Endometrial microvascular endothelial cells (primary cell): ENCODE data around the gene CMTM6. TPM values are rescaled to one million over a fixed set of nuclear protein-coding genes. Genes with fewer than 3 reads are reported as not detected.
"Not testable (repeated sequence)": the region's sequence is repeated elsewhere in the genome, so short reads cannot be mapped to it uniquely, and the experiment has no call there.

Experiments used
- in situ Hi-C: cut with HindIII; loops from 2 replicates; pipeline ENCODE4 v1.10.0; 2017; ENCODE audit warnings: low sequenced_read_pairs, low pct_unique_long_range_greater_than_20kb; ENCODE audit errors: inconsistent ontology term
- total RNA-seq: library from RNA; depleted of rRNA; stranded (reverse); fragments of >200 nt; gene quantifications from one replicate; pipeline ENCODE4 v1.2.3, GENCODE V29; 2015; ENCODE audit errors: inconsistent ontology term

CMTM6 gene
- 102 TPM for total RNA-seq

DNA sequence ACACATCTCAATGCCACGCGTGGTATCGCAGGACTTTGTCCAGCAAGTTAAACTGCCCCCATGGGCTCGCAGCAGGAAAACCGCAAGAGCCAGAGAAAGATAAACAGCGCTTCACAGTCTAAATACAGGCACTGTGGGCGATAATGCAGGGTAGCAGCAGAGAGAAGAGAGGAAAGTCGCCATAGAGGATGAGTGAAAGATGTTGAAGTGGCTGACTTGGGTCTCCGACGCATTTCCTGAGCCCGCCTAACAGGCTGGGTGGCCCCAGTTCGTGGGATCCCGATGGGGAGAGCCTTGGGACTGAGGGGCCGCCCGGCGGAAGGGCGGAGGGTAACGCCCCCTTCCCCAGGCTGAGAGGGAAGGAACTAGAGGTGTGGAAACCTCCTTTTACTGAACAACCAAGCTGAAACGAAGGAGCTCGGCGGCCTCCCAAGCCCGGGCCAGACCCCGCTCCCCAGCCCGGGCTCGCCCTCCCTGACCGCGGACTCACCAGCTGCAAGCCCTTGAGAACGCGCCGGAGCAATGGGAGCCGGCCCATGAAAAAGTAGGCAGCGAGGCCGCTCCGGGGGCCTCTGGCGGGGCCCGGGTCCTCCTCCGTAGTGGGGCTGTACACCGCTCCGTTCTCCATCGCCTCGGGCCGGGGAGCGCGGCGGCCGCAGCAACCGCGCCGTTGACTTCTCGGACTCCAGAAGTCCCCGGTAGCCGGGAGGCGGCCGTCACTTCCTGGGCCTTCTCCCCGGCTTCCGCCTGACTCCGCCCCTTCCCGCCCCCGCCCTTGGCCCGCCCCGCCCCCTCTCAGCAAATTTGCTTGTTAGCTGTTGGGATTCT, at the start of gene CMTM6:
Gene CMTM6 (minus strand): TSS at position 735 of the 828 bp plus-strand sequence. CDS start 107 bp downstream, at position 628.
- in situ Hi-C loops: no loop called here

- in situ Hi-C loops: no loop called here
Observed at GRCh38 chr3:32552013-32552412, 49.4 kb upstream of the CMTM6 start.

DNA sequence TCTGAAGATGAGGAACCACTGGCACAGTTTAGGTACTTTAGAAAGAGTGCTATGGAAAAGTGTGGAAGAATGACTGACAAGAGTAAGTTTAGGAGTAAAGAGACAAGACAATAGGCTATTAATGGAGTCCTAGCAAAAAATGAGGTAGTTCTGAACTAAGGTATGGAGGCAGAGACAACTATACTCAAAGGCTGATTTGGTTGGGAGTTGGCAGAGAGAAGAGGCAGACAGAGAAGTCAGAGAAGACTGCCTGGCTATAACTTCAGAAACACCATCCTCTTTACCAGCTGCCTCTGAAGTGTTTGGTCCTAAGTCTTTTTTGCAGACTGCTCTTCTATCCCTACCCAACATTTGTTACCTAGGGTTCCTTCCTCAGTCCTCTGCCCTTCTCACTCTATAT, 48.8 kb upstream of the CMTM6 start:
- in situ Hi-C loops: no loop called here

- in situ Hi-C loops: no loop called here
Observed at GRCh38 chr3:32551087-32551486, 48.4 kb upstream of the CMTM6 start.

GRCh38 chr3:32545305-32545704, 42.7 kb upstream of the CMTM6 start:
- in situ Hi-C loops: no loop called here

GRCh38 chr3:32544894-32545293, 42.2 kb upstream of the CMTM6 start:
- in situ Hi-C loops: no loop called here

GRCh38 chr3:32542807-32543206, 40.2 kb upstream of the CMTM6 start:
- in situ Hi-C loops: no loop called here

DNA sequence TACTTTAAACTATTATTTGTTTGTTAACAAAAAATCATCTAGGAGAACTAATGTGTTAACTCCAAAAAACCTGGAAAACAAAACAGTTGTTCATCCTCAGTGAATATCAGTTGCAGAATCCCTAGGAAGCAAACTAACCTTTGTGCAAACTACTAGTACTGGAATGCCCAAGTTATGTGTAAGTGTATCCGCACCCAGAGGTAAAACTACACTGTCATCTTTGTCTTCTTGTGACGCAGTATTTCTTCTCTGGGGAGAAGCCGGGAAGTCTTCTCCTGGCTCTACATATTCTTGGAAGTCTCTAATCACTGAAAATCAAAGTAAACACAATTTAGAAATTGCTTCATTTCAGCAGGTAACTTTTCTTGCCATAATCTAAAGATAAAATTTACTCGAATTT, 38.2 kb upstream of the CMTM6 start:
- in situ Hi-C loops: no loop called here

DNA sequence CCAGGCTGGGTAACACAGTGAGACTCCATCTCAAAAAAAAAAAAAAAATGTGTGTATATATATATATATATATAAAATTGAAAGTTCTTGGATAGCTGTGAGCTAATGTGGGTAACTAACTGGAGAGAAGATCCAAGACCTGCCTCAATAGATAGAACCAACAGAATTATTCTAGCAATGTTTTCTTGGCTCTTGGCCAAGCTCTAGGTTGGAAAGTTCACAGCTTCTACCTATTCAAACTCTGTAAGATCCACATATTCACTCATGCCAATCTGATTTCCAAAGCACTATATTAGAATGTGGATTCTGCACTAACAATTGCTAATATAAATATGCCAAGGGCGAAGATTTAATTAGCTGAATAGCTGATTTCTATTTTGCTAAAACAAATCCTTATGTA, 29.8 kb upstream of the CMTM6 start:
- in situ Hi-C loops: no loop called here

GRCh38 chr3:32531010-32531647, 28.5 kb upstream of the CMTM6 start:
- in situ Hi-C loops: no loop called here

DNA sequence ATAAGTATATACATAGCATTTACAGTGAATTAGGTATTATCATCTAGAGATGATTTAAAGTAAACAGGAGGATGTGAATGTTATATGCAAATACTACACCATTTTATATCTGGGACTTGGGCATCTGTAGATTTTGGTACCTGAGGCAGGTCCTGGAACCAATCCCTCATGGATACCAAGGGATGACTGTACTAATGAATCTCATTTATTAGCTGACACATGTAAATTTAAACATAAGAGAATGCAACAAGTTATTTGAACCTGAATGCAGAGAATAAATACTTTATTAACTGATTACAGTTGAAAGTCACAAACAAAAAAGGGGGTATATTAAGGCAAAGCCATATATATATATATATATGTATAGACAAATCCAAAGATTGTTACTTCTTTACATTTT, 23.1 kb upstream of the CMTM6 start:
- in situ Hi-C loops: no loop called here

DNA sequence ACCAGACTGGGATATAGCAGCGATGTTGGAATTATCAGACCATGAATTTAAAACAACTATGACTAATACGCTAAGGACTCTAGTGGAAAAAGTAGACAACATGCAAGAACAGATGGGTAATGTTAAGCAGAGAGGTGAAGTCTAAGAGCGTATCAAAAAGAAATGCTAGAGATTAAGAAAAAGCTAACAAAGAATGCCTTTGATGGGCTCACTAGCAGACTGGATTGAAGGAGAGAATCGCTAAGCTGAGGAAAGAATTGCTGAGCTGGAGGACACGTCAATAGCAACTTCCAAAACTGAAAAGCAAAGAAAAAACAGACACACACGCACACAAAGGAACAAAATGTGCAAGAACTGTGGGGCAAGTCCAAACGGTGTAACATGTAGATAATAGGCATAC, 20.0 kb upstream of the CMTM6 start:
- in situ Hi-C loops: no loop called here

- in situ Hi-C loops: not testable (repeated sequence)
Observed at GRCh38 chr3:32518921-32519320, 16.3 kb upstream of the CMTM6 start.

- in situ Hi-C loops: not testable (repeated sequence)
Observed at GRCh38 chr3:32516751-32517150, 14.1 kb upstream of the CMTM6 start.

GRCh38 chr3:32511005-32511404, 8.4 kb upstream of the CMTM6 start:
- in situ Hi-C loops: no loop called here

DNA sequence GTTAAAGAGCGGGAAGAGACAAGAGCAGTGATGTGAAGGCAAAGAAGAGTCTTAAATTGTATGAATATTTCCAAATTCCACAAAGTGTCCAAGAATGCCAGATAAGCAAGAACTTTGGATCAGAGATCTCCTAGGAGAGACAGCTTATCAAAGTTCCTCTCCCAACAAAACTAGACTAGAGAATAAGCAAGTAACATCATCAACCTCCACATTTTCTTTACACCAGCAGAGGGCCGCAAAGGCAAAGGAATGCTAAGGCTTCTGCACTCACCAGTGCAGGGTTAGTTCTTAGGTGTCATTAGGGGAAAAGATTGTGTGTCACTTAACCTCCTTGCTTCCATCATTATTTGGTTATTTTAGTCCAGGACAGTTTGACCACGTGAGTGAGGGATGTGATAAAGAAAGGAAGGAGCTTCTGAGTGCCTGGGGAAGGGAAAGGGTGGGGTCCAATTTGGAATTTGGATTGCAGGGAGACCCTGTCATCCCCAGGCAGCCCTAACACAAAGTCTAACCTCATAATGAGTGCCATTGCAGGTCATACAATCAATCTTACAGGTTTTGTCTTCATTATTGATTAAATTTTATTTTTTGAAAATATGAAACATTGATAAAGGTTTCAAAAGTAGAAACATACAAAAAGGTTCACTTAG, 7.5 kb upstream of the CMTM6 start:
- in situ Hi-C loops: no loop called here

DNA sequence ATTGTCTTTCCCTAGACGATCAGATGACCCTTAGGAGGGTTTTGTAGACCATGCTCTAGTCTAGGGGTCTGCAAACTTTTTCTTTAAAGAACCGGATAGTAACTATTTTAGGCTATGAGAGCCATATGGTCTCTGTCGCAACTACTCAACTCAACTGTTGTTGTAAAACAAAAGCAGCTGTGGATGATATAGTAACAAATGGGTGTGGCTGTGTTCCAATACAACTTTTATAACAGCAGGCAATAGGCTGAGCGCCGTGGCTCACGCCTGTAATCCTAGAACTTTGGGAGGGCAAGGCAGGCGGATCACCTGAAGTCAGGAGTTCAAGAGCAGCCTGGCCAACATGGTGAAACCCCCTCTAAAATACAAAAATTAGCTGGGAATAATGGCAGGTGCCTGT, 6.1 kb upstream of the CMTM6 start:
- in situ Hi-C loops: no loop called here

GRCh38 chr3:32506466-32506865, 3.8 kb upstream of the CMTM6 start:
- in situ Hi-C loops: no loop called here

DNA sequence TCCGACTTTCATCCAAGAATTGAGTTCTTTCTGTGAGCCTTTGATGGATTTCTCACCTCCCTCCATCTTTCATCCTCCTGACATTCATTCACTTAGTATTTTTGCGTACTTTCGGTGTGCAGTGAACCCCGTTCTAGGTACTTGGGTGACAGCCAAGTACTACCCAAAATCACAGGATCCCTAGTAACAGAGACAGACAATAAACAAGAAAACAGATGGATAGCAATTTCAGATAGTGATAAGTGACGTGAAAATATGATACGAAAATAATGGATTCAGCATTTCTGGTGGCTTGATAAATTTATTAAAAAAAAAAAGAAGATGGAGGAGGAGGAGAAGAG, 264 bp upstream of the CMTM6 start:
- in situ Hi-C loops: no loop called here

DNA sequence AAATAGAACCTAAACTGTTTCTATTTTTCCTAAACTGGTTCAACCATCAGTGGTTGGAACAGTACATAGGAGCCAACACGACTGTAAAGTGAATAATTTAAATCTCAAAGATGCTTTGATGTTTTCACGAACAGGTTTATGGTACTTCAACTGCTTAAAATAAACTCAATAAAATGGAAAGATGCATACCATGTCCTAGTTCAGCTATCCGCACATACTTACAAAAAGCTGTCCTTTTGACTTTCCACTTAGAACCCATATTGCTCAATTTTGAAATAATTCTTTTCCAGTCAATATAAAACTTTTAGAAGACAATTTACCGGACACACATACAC, 902 bp downstream of the CMTM6 start:
- in situ Hi-C loops: no loop called here
